H1 (cell line): ENCODE measurements around the gene ALDOA. TPM values are rescaled to one million over a fixed set of nuclear protein-coding genes. Genes with fewer than 3 reads are reported as not detected.
"Not testable (repeated sequence)": the region's sequence is repeated elsewhere in the genome, so short reads cannot be mapped to it uniquely, and the experiment has no call there.

ENCODE experiments used
- CTCF ChIA-PET: fragments of 300-600 bp; sonication (Branson Sonifier 250); formaldehyde crosslinking; loops from one replicate; lab custom pipeline; 2021; ENCODE audit not compliant: partially characterized antibody; lab: Charles Lee
- POLR2A ChIA-PET: fragments of 300-600 bp; sonication (Branson Sonifier 250); formaldehyde crosslinking; loops from one replicate; lab custom pipeline; 2021; ENCODE audit warnings: inconsistent platforms; ENCODE audit not compliant: partially characterized antibody; lab: Charles Lee
- DNase-seq, 2 experiments: peaks; one replicate each; pipeline versions ENCODE4 v3.0.0 to v3.0.0-alpha.2; 2010 to 2022; ENCODE audit warnings: low spot score in 2 of 2, low read depth in 1 of 2, mixed read lengths in 1 of 2
- FAIRE-seq: peaks from 2 replicates; lab custom pipeline; 2011; peaks lifted over from hg19 to GRCh38; lab: Jason Lieb, UNC
- H2AFZ ChIP-seq: 2 replicates; pipeline ENCODE4 v1.8.1; 2012; ENCODE audit warnings: low read length, inconsistent platforms
- H2AK5ac ChIP-seq: 2 replicates; pipeline ENCODE4 v1.6.1; 2013; ENCODE audit warnings: low read depth, low read length
- H2BK120ac ChIP-seq: replicated peaks from 2 replicates; pipeline ENCODE3; 2013; ENCODE audit warnings: low read depth, low read length, inconsistent platforms
- H2BK12ac ChIP-seq: 2 replicates; pipeline ENCODE4 v1.6.1; 2013; ENCODE audit warnings: low read depth, low read length
- H2BK15ac ChIP-seq: 2 replicates; pipeline ENCODE4 v1.6.1; 2013; ENCODE audit warnings: low read length
- H2BK20ac ChIP-seq: 2 replicates; pipeline ENCODE4 v1.6.1; 2013; ENCODE audit warnings: low read length
- H2BK5ac ChIP-seq: 2 replicates; pipeline ENCODE4 v1.6.1; 2013; ENCODE audit warnings: low read depth, low read length
- H3K14ac ChIP-seq: 2 replicates; pipeline ENCODE4 v1.6.1; 2013; ENCODE audit warnings: inconsistent platforms; ENCODE audit not compliant: insufficient read length
- H3K18ac ChIP-seq: 2 replicates; pipeline ENCODE4 v1.6.1; 2013; ENCODE audit warnings: low read length; ENCODE audit errors: extremely low read depth
- H3K23ac ChIP-seq: 2 replicates; pipeline ENCODE4 v1.6.1; 2013; ENCODE audit warnings: inconsistent platforms; ENCODE audit not compliant: insufficient read length
- H3K23me2 ChIP-seq: 2 replicates; pipeline ENCODE4 v1.6.1; 2013; ENCODE audit warnings: low read depth, low read length
- H3K27ac ChIP-seq: 2 replicates; pipeline ENCODE4 v1.6.1; 2011; ENCODE audit warnings: low read depth, low read length, inconsistent platforms
- H3K27me3 ChIP-seq, 4 experiments: replicated peaks in 1 of 4; 1 replicate in 1 of 4; 2 replicates in 3 of 4; pipeline versions ENCODE4 v1.6.1 to v1.8.1; 2011 to 2013; ENCODE audit warnings: low read length in 3 of 4, mild to moderate bottlenecking in 3 of 4, inconsistent platforms in 2 of 4, mixed read lengths in 2 of 4, moderate library complexity in 1 of 4; ENCODE audit not compliant: control insufficient read depth in 3 of 4, insufficient read depth in 3 of 4; ENCODE audit errors: extremely low read depth in 1 of 4
- H3K36me3 ChIP-seq, 4 experiments: 2 replicates each; pipeline versions ENCODE4 v1.6.1 to v1.8.1; 2011 to 2013; ENCODE audit warnings: mild to moderate bottlenecking in 4 of 4, low read length in 3 of 4, moderate library complexity in 2 of 4, control low read depth in 1 of 4, inconsistent platforms in 1 of 4; ENCODE audit not compliant: insufficient read depth in 4 of 4, control insufficient read depth in 2 of 4
- H3K4ac ChIP-seq: replicated peaks from 2 replicates; pipeline ENCODE3; 2013; ENCODE audit warnings: low read length, low read depth, mixed read lengths, inconsistent platforms; ENCODE audit not compliant: insufficient read length
- H3K4me1 ChIP-seq, 4 experiments: replicated peaks in 1 of 4; 1 replicate in 1 of 4; 2 replicates in 3 of 4; pipeline versions ENCODE4 v1.6.1 to v1.8.1; 2011 to 2013; ENCODE audit warnings: low read length in 3 of 4, inconsistent platforms in 2 of 4, mixed read lengths in 1 of 4; ENCODE audit not compliant: insufficient read depth in 4 of 4, control insufficient read depth in 3 of 4
- H3K4me2 ChIP-seq, 2 experiments: 2 replicates each; pipeline versions ENCODE4 v1.6.1 to v1.8.1; 2011 to 2013; ENCODE audit warnings: low read depth in 2 of 2, low read length in 2 of 2, control low read depth in 1 of 2, inconsistent platforms in 1 of 2, mild to moderate bottlenecking in 1 of 2; ENCODE audit not compliant: insufficient read depth in 1 of 2
- H3K4me3 ChIP-seq, 4 experiments: fragments of 200-600, 300-600 bp in 1 of 4; sonication (generic), shearing (Covaris generic), sonication (Bioruptor Twin) in 1 of 4; 2 replicates each; pipeline versions ENCODE4 v1.5.1 to v1.8.1; 2011 to 2016; ENCODE audit warnings: low read length in 4 of 4, low read depth in 3 of 4, control low read depth in 2 of 4, inconsistent platforms in 2 of 4, mild to moderate bottlenecking in 2 of 4, mixed read lengths in 1 of 4, moderate library complexity in 1 of 4; ENCODE audit not compliant: insufficient read depth in 2 of 4; ENCODE audit errors: extremely low read depth in 1 of 4
- H3K56ac ChIP-seq: replicated peaks from 2 replicates; pipeline ENCODE3; 2013; ENCODE audit warnings: low read depth, mild to moderate bottlenecking, mixed read lengths, low read length, inconsistent platforms; ENCODE audit not compliant: insufficient read length
- H3K79me1 ChIP-seq: 2 replicates; pipeline ENCODE4 v1.6.1; 2013; ENCODE audit warnings: low read depth, low read length, control low read depth
- H3K79me2 ChIP-seq, 2 experiments: 2 replicates each; pipeline versions ENCODE4 v1.6.1 to v1.8.1; 2012 to 2013; ENCODE audit warnings: low read length in 2 of 2, mild to moderate bottlenecking in 2 of 2, inconsistent platforms in 1 of 2; ENCODE audit not compliant: insufficient read depth in 2 of 2, control insufficient read depth in 1 of 2
- H3K9ac ChIP-seq, 4 experiments: replicated peaks in 1 of 4; 1 replicate in 1 of 4; 2 replicates in 3 of 4; pipeline versions ENCODE4 v1.6.1 to v1.8.1; 2011 to 2013; ENCODE audit warnings: low read depth in 3 of 4, low read length in 3 of 4, control low read depth in 2 of 4, mild to moderate bottlenecking in 2 of 4, moderate library complexity in 2 of 4, inconsistent platforms in 1 of 4; ENCODE audit errors: extremely low read depth in 1 of 4
- H3K9me3 ChIP-seq, 2 experiments: 2 replicates each; pipeline versions ENCODE4 v1.6.1 to v1.8.1; 2012 to 2013; ENCODE audit warnings: mild to moderate bottlenecking in 2 of 2, moderate library complexity in 2 of 2, control low read depth in 1 of 2, inconsistent platforms in 1 of 2, low read depth in 1 of 2, low read length in 1 of 2, mixed read lengths in 1 of 2; ENCODE audit not compliant: insufficient read depth in 2 of 2
- H4K20me1 ChIP-seq, 2 experiments: replicated peaks in 1 of 2; 2 replicates each; pipeline versions ENCODE3 to v1.8.1; 2011 to 2013; ENCODE audit warnings: inconsistent platforms in 2 of 2, low read length in 2 of 2, mild to moderate bottlenecking in 1 of 2; ENCODE audit not compliant: insufficient read depth in 2 of 2, control insufficient read depth in 1 of 2
- H4K5ac ChIP-seq: 2 replicates; pipeline ENCODE4 v1.6.1; 2013; ENCODE audit warnings: low read length, low read depth, mixed read lengths, inconsistent platforms; ENCODE audit not compliant: insufficient read length
- H4K8ac ChIP-seq: 2 replicates; pipeline ENCODE4 v1.8.0; 2013; ENCODE audit warnings: mild to moderate bottlenecking, moderate library complexity, low read length, inconsistent platforms; ENCODE audit not compliant: insufficient read depth; ENCODE audit errors: extremely low read depth
- H4K91ac ChIP-seq: replicated peaks from 2 replicates; pipeline ENCODE3; 2013; ENCODE audit warnings: low read length, mixed read lengths, inconsistent platforms; ENCODE audit not compliant: insufficient read length
- WGBS, 2 experiments: shearing (Covaris generic) in 1 of 2; methylation state at CpG; one replicate each; pipeline versions ENCODE4 v1.1.6 to v1.1.7; 2013 to 2015; ENCODE audit warnings: low lambda C conversion rate in 2 of 2, mixed read lengths in 2 of 2, inconsistent platforms in 1 of 2, low coverage in 1 of 2, missing lambda C conversion rate in 1 of 2; ENCODE audit not compliant: insufficient replicate concordance in 2 of 2, insufficient coverage in 1 of 2, insufficient read length in 1 of 2; ENCODE audit errors: extremely low coverage in 1 of 2, missing lambda C conversion rate in 1 of 2; 5-methylcytosine and 5-hydroxymethylcytosine counted together
- polyA plus RNA-seq, 7 experiments: library from polyadenylated mRNA; depleted of rRNA in 3 of 7; stranded (reverse) in 5 of 7; unstranded in 2 of 7; fragments of >200 nt in 5 of 7; fragments of 200-250 nt in 2 of 7; gene quantifications; 1 replicate in 5 of 7; 2 replicates in 1 of 7; 4 replicates in 1 of 7; pipeline versions ENCODE4 v1.2.1 to v1.2.3, GENCODE V29; 2011 to 2013; ENCODE audit warnings: missing spikeins in 2 of 7, mixed read lengths in 2 of 7
- total RNA-seq: library from RNA; stranded (reverse); fragmentation: NEBNext Ultra II Directional; extraction: Animal tissue kit (Norgen Biotek cat#: 25700); gene quantifications from 2 replicates; pipeline ENCODE4 v1.2.1, GENCODE V29; 2021

ALDOA gene
- total and polyA plus RNA-seq, 2 of the 8 experiments (the other 6 are each of a cell fraction or from before 2014, with no cell fraction given): 1,072 to 1,083 TPM

GRCh38 chr16:30017937-30018336 lies 47.6 kb upstream of the ALDOA start:
- POLR2A ChIA-PET: interaction anchor here (2.9 kb wide), 1 partner anchor 11 kb away, joined by 11 read pairs; no protein-coding TSS in a partner anchor
- CTCF ChIA-PET: interaction anchor here (0.6 to 1.9 kb wide), 8 partner anchors 9 to 202 kb away, joined by 3 to 6 read pairs (median 3); partner anchors contain the start of genes PAGR1 and TMEM219
- FAIRE-seq: not testable (repeated sequence)

More at GRCh38 chr16:30017937-30018336, 47.6 kb upstream of the ALDOA start:
- H2BK20ac ChIP-seq, H2BK12ac ChIP-seq, H4K8ac ChIP-seq, H3K23me2 ChIP-seq, H3K14ac ChIP-seq, H2BK5ac ChIP-seq, H3K4me1 ChIP-seq, H2BK15ac ChIP-seq, H4K91ac ChIP-seq, H2AK5ac ChIP-seq, H2AFZ ChIP-seq, H3K23ac ChIP-seq, H4K5ac ChIP-seq, H3K27ac ChIP-seq, H3K9me3 ChIP-seq, H3K56ac ChIP-seq, H3K4me2 ChIP-seq, H3K79me1 ChIP-seq, H3K9ac ChIP-seq, H3K27me3 ChIP-seq, H3K36me3 ChIP-seq, H3K4ac ChIP-seq, H3K18ac ChIP-seq, DNase-seq, H2BK120ac ChIP-seq, H3K4me3 ChIP-seq, H3K79me2 ChIP-seq, H4K20me1 ChIP-seq: not testable (repeated sequence)
- 91% methylated on average over 3 of the region's 4 CpGs; no CpG with 5 or more reads in 1 of the 2 experiments for WGBS, 2 experiments
